Hepatic stellate cell (primary cell): ENCODE measurements around the gene PRKACA.

Source experiments
- DNase-seq: peaks from one replicate; pipeline ENCODE4 v3.0.0; 2011; ENCODE audit warnings: low spot score

Gene PRKACA

DNA sequence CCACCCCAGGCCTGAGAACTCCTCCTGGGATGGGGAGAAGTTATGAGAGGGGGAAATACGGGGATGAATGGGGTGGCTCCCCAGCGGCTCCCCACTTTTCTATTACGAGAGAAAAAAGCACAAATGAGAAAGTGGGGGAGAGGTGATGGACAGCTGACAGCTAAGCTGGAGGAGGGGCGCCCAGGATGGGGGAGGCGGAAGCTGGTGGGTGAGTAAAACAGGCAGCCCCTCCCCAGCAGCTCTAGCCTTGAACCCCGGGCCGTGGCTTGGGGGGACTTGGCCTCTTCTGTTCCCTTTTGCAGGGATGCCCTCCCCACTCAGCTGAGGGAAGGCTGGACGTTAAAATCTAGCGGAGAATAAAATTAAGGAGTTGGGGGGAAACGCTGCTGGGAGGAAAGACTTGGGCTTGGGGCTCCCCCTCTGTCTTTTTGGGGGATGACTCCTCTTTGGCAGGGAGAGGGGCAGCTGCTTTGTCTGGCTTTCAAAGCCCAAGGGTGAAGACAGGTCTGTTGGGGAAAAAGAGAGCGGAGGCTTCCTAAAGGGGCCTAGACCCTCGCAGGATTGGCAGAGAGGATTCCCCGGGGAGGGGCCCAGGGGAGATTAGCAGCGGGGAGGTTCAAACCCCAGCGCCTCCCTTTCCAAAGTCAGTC, 25.6 kb downstream of the PRKACA start:
- no peak for DNase-seq

DNA sequence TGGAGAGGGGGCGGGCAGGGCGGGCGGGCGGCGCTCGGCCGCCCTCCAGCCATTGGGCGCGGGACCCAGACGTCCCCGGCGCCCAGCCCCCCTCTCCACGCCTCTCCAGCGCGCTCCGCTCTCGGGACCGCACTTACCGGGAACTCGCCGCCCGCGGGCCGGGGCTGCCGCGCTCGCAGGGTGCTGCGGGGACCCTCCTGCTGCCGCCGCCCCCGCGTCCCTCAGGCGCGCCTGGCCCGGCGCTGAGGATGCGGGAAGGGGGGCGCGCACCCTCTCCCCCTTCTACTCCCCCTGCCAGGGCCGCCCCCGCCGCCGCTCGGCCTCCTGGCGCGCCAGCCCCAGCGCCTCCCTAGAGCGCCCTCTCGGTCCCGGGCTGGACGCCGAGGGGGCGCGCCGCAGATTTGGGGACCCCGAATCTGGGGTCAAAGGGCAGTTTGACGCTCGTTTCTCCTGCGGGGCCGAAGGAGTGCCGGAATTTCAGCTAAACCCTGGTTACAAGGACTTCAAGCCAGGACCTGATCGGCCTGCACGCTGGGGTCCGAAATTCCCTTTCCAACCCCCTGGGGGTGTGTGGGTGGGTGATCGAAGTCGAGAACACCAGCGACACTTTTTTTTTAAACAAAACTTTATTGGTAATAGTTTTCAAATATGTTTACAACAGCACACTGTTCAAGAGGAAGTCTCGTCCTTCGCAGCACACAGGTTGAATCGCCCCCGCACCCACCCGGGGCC, 26.3 kb downstream of the PRKACA start:
- peak; percentile 78 for DNase-seq

- DNase-seq, result peak; percentile 83
Measured at GRCh38 chr19:14090509-14091080, 27.0 kb downstream of the PRKACA start, which contains the start of gene SAMD1. Gene SAMD1 (minus strand): TSS chr19:14090751.

DNA sequence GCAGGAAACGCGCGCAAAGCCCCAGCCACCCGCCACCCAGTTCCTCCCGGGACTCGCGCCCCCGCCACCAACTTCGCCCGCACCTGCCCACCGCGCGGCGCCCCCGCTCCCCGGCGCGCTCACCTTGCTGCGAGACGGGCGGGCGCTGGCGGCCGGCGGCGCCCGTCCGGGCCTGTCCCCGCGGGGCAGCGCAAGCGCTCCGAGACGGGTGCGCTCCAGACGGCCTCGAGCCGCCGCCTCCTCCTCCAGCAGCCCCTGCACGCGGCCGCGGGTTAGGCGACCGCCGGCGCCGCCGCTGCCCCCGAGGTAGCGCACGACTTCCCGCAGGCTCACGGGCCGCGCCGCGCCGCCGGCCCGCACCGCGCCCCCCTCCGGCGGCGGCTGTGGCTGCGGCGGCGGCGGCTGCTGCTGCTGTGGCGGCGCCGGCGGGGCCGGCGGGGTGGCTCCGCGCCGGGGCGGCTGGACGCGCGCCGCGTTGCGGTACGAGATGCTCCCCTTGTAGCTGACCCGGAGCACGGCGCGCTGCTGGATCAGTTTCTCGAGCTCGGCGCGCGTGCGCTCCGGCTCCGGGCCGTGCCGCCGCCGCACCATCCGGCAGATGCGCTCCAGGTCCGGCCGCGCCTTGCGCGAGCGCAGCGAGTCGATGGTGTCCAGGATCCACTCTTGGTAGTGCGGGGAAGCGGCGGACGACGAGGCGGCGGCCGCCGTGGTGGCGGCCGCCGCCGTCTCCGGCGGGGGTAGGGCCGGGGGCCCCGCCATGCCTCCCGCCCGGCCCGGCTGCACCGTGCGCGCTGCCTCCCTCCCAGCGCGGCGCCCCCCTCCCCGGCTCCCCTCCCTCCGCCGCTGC, 27.7 kb downstream of the PRKACA start:
- peak; percentile 75 for DNase-seq

GRCh38 chr19:14089412-14089661, 28.2 kb downstream of the PRKACA start:
- DNase-seq, result no peak

- DNase-seq, result no peak
Measured at GRCh38 chr19:14088634-14089411, 28.7 kb downstream of the PRKACA start.

DNA sequence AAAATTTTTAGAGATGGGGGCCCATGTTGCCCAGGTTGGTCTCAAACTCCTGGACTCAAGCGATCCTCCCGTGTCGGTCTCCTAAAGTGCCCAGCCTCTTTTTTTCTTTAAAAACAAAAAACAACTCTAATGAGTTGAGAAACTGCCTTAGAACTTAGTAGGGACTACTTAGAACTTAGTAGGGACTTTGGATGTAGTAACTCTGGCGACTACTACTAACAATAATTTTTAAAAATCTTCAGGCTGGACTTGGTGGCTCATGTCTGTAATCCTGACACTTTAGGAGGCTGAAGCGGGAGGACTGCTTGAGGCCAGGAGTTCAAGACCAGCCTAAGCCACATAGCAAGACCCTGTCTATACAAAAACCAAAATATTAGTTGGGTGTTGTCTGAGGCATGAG, 31.5 kb downstream of the PRKACA start:
- no peak for DNase-seq

- DNase-seq, result no peak
Measured at GRCh38 chr19:14085309-14085995, 32.1 kb downstream of the PRKACA start, which contains the start of gene C19orf67. Gene C19orf67 (minus strand): TSS chr19:14085783. CDS start chr19:14085627, 156 bp downstream.

- DNase-seq, result no peak
Measured at GRCh38 chr19:14082675-14082960, 34.9 kb downstream of the PRKACA start.

DNA sequence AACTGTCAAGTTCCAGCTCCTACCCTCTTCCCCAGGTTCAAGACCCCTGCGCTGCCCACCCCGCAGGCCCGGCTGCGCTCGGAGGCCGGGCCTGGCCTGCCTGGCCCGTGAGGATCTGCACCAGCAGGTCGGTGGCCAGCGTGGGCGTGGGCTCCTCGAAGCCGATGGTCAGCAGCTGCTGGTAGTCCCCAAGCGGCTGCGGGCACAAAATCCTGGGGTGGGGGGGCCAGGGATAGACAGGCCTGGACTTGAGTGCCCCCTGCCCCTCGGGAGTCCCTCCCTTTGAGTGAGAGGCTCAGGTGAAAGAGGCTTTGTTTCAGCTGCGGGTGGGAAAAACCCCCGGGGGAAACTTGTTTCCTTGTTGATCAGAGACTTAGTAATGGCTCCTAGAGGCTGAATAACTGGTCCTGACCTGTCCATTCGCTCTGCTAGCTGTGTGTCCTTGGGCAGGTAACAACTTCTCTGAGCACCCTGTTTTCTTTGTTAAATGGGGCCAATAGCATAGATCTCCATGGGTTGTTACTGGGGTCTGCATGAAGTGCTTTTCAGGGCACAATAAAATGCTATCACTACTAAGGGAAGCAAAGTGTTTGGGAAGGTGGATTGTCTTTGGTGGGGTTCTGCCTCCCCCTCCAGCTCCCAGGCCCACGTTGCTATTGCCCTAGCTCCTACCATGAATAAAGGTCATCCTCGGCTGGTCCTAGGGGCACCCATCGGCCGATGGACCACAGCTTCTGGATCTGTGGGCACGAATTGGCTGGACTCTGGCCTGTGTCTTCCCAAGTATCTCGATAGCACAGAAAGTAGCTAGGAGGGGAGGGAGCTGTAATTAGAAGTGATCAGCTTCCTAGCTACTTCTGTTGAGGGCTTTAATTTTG, 35.5 kb downstream of the PRKACA start:
- no peak for DNase-seq

DNA sequence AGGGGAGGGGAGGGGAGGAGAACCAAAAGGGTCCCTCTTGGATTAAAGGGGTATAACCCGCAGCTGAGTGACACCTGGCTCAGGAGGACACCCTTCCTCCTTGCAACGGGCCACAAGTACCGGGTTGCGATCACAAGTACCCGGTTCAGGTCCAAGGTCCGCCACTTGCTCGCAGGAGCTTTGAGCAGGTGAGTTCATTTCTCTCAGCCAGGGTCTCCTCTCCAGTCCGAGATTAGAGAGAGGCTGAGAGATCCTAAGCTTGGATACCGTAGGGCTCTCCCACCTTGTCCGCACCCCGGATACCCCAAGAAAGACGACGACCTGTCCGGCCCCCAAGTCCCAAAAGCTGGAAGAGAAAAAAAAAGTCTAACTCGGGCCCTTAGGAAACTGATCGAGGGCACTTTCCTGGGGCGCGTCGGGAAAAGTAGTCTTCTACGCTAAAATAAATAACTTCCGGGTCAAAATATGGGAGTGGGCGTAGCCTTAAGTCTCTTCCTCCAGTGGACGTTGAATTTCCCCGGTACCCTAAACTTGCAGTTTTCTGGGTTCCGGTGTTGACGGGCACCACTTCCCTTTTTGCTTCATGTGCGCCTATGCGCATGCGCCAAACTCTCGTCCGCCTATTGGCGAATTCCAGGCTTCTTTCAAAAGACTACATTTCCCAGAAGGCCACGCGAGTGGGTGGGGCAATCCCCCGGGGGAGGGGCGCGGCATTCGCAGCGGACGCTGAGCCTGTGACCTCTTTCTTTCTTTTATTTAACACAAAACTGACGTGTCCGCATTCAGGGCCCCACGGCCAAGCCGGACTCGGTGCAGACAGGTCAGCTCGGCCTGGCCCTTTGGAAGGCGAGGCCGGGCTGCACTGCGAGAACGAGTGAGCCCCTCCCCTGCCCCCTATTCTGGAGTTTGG, 36.4 kb downstream of the PRKACA start:
- DNase-seq, result peak; percentile 99

GRCh38 chr19:14078411-14078810, 39.2 kb downstream of the PRKACA start:
- DNase-seq, result no peak

DNA sequence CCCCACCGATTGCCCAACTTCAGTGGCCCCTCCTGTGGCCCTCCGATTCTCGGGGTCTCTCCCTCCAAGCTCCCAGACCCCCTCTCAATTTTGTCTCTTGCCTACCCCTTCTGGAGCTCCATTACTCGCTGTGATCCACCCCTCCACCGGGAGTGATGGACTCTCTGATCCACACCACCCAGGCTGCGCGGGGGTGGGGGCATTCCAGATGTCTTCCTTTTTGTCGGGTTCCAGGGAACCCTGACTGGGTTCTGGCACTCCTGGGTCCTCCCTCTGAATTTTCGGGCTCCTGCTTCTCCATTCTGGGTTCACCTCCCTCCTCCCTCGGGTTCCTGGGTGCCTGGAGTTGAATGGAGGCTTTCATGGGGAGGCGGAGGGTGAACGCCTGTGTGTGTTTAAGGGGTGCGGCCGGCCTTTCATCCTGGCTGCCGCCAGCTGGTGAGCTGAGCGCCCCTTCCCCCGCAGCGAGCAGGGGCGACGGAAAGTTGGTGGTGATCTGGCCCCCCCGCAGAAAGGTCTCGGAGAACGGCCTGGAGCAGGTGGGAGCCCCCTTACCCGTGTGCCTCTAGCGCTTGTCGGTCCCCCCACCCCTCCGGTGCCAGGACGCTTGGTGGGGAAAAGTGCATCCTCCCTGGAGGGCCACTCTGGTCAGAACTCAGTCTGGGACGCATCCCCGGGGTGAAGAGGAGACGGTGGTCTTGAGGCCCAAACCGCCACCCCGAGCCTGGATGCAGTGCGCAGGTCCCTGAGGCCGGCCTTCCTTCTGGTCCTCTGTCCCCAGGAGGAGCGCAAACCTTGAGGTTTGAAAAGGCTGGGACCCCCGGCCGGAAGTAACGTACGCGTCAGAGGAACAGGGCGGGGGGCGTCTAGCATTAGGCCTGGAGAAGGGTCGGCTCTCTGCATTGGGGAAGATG, 43.4 kb downstream of the PRKACA start:
- no peak for DNase-seq

DNA sequence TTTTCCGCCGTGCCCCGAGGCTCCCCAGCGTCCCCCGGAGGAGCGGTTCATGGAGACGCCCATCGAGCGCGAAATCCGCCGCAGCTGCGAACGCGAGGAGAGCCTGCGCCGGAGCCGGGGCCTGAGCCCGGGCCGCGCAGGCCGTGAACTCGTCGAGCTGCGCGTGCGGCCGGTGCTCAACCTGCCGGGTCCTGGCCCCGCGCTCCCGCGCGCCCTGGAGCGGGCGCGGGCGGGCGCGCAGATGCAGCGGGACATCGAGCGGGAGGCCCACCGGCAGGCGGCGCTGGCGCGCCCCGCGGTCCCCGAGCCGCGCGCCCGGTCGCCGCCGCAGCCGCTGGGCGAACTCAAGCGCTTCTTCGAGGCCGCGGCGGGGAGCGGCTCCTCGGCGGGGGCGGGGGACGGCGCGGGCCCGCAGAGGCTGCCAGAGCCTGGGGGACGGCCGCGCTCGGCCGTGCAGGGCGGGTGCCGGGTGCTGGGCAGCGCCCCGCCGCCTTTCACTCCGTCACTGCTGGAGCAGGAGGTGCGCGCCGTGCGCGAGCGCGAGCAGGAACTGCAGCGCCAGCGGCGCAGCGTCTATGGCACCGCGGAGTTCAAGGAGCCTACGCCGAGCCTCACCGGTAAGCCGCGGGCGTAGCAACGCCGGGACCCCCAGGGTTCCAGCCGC, 44.2 kb downstream of the PRKACA start:
- DNase-seq, result peak; percentile 76

- DNase-seq, result no peak
Measured at GRCh38 chr19:14072535-14073260, 44.9 kb downstream of the PRKACA start, which contains the start of gene MISP3. Gene MISP3 (plus strand): TSS chr19:14072786. CDS start chr19:14073310, 524 bp downstream.

- no peak for DNase-seq
Measured at GRCh38 chr19:14070268-14071050, 47.1 kb downstream of the PRKACA start.
